A673 (cell line): ENCODE data around the gene TBC1D19. TPM values are rescaled to one million over a fixed set of nuclear protein-coding genes. Genes with fewer than 3 reads are reported as not detected.

Experiments
- BruUV-seq: library from RNA; stranded (reverse); fragments of 400-500 nt; replicated peaks from 2 replicates; lab custom pipeline; 2021; lab: Mats Ljungman, UMichigan
- CTCF ChIA-PET: fragments of 300-600 bp; sonication (Branson Sonifier 250); formaldehyde crosslinking; loops from one replicate; lab custom pipeline; 2022; ENCODE audit warnings: antibody characterized with exemption; lab: Charles Lee
- POLR2A ChIA-PET: fragments of 300-600 bp; sonication (Branson Sonifier 250); formaldehyde crosslinking; loops from one replicate; lab custom pipeline; 2022; ENCODE audit warnings: antibody characterized with exemption; ENCODE audit not compliant: low non-redundant PET; lab: Charles Lee
- DNase-seq: peaks from one replicate; pipeline ENCODE4 v3.0.0-alpha.2; 2015; ENCODE audit warnings: low spot score
- H3K27ac ChIP-seq: fragments of 200-600 bp; sonication (generic); 2 replicates; pipeline ENCODE4 v1.5.1; 2016; ENCODE audit warnings: mixed run types, low read depth, mild to moderate bottlenecking, mixed read lengths, antibody characterized with exemption, low read length; ENCODE audit not compliant: poor library complexity, severe bottlenecking
- H3K27me3 ChIP-seq: fragments of 200-600 bp; sonication (generic); replicated peaks from 2 replicates; pipeline ENCODE4 v1.6.1; 2017; ENCODE audit warnings: mixed run types, low read depth, mild to moderate bottlenecking, mixed read lengths, antibody characterized with exemption, low read length; ENCODE audit not compliant: insufficient read depth, poor library complexity
- H3K36me3 ChIP-seq: fragments of 200-600 bp; sonication (generic); 2 replicates; pipeline ENCODE4 v1.6.1; 2016; ENCODE audit warnings: mixed run types, mild to moderate bottlenecking, mixed read lengths, antibody characterized with exemption, low read length; ENCODE audit not compliant: insufficient read depth, poor library complexity, severe bottlenecking
- H3K4me1 ChIP-seq: fragments of 200-600 bp; sonication (generic); 2 replicates; pipeline ENCODE4 v1.6.1; 2017; ENCODE audit warnings: mixed run types, mild to moderate bottlenecking, mixed read lengths, antibody characterized with exemption, low read length; ENCODE audit not compliant: insufficient read depth, poor library complexity, severe bottlenecking
- H3K4me3 ChIP-seq: fragments of 200-600 bp; sonication (generic); 2 replicates; pipeline ENCODE4 v1.5.1; 2016; ENCODE audit warnings: low read depth, mixed run types, mild to moderate bottlenecking, mixed read lengths, low read length; ENCODE audit not compliant: poor library complexity, severe bottlenecking
- H3K9me3 ChIP-seq: fragments of 200-600 bp; sonication (generic); 2 replicates; pipeline ENCODE4 v1.6.1; 2016; ENCODE audit warnings: mixed run types, low read depth, mild to moderate bottlenecking, mixed read lengths, antibody characterized with exemption, low read length; ENCODE audit not compliant: poor library complexity, severe bottlenecking
- CTCF ChIP-seq: fragments of 300-800, 200-600 bp; sonication (generic); conservative IDR thresholded peaks from 2 replicates; pipeline ENCODE4 v1.5.1; 2017; ENCODE audit warnings: low read depth, mild to moderate bottlenecking, antibody characterized with exemption, low read length, moderate library complexity, mixed read lengths
- EZH2 ChIP-seq: fragments of 200-600 bp; sonication (generic); IDR thresholded peaks from 2 replicates; pipeline ENCODE4 v1.6.1; 2017; ENCODE audit warnings: borderline replicate concordance, low read depth, mild to moderate bottlenecking, mixed read lengths, antibody characterized with exemption, low read length; ENCODE audit not compliant: poor library complexity, severe bottlenecking
- intact Hi-C: fragments of 100-400 bp; cut with micrococcal nuclease; formaldehyde crosslinking; loops from one replicate; pipeline ENCODE4 v1.10.0; 2022; ENCODE audit not compliant: unreplicated experiment
- total RNA-seq: library from RNA; stranded (reverse); gene quantifications from 2 replicates; pipeline ENCODE4 v1.2.3, GENCODE V29; 2021

The TBC1D19 gene
- total RNA-seq, 1 experiment from 2014 or later: 9.9 TPM

GRCh38 chr4:26709246-26709645, 125.4 kb downstream of the TBC1D19 start:
- no peak overlapping the region for H3K27ac ChIP-seq
- H3K9me3 ChIP-seq: no peaks in the 10 kb centered on the region
- DNase-seq: no peak
- intact Hi-C loops: no loop called here
- no peaks in the 10 kb centered on the region for H3K27me3 ChIP-seq
- no peak overlapping the region for H3K4me3 ChIP-seq
- TF ChIP-seq CTCF: no peak
- CTCF ChIA-PET: no interaction called here
- POLR2A ChIA-PET: no interaction called here
- no peaks in the 10 kb centered on the region for H3K36me3 ChIP-seq
- BruUV-seq: no TSS peak
- no peaks in the 10 kb centered on the region for H3K4me1 ChIP-seq

- ChIA-PET CTCF (no interaction called here), POLR2A (no interaction called here)
- Histone ChIP-seq H3K27ac (no peak overlapping the region), H3K36me3 (no peaks in the 10 kb centered on the region), H3K4me1 (no peaks in the 10 kb centered on the region), H3K9me3 (no peaks in the 10 kb centered on the region), H3K4me3 (no peak overlapping the region), H3K27me3 (no peaks in the 10 kb centered on the region)
- TF ChIP-seq CTCF (no peak), EZH2 (no peak)
- intact Hi-C loops: no loop called here
- DNase-seq: no peak
- BruUV-seq: no TSS peak
These were observed 129.8 kb downstream of the TBC1D19 start for GRCh38 chr4:26713563-26714151.

- TF ChIP-seq EZH2: no peak
- TF ChIP-seq CTCF: no peak
- Histone ChIP-seq H3K9me3 (no peaks in the 10 kb centered on the region), H3K4me3 (no peak overlapping the region), H3K4me1 (no peaks in the 10 kb centered on the region), H3K36me3 (no peaks in the 10 kb centered on the region), H3K27me3 (no peaks in the 10 kb centered on the region), H3K27ac (no peak overlapping the region)
- no peak for DNase-seq
- ChIA-PET CTCF (no interaction called here), POLR2A (interaction anchor here (0.5 kb wide), 1 partner anchor 1649 kb away, joined by 3 read pairs; no protein-coding TSS in a partner anchor)
- intact Hi-C loops: loop anchor here (5.0 kb wide), 1 partner anchor 383 kb away; no protein-coding TSS in a partner anchor
- BruUV-seq: no TSS peak
These were observed 131.9 kb downstream of the TBC1D19 start for GRCh38 chr4:26715636-26716242.
